Subcutaneous abdominal adipose tissue (tissue), 5 donors: ENCODE measurements around the gene FREM3.
"Not testable (repeated sequence)": the region's sequence is repeated elsewhere in the genome, so short reads cannot be mapped to it uniquely, and the experiment has no call there.

Experiments used
- H3K27ac ChIP-seq: one replicate; pipeline ENCODE4 v1.7.0; 2013; ENCODE audit warnings: low read depth, mild to moderate bottlenecking, inconsistent platforms, low read length, moderate library complexity
- H3K27me3 ChIP-seq, 5 donors: one replicate each; pipeline ENCODE4 v1.7.0; 2013; ENCODE audit warnings: low read length in 5 of 5, inconsistent platforms in 1 of 5; ENCODE audit not compliant: control insufficient read depth in 5 of 5, insufficient read depth in 4 of 5
- H3K36me3 ChIP-seq, 5 donors: one replicate each; pipeline ENCODE4 v1.7.0; 2013; ENCODE audit warnings: low read length in 5 of 5; ENCODE audit not compliant: control insufficient read depth in 5 of 5, insufficient read depth in 5 of 5
- H3K4me1 ChIP-seq, 5 donors: one replicate each; pipeline ENCODE4 v1.7.0; 2013; ENCODE audit warnings: low read length in 5 of 5, mild to moderate bottlenecking in 3 of 5, moderate library complexity in 1 of 5; ENCODE audit not compliant: control insufficient read depth in 5 of 5, insufficient read depth in 5 of 5
- H3K4me3 ChIP-seq, 5 donors: one replicate each; pipeline ENCODE4 v1.7.0; 2013; ENCODE audit warnings: low read length in 5 of 5, low read depth in 1 of 5
- H3K9ac ChIP-seq, 5 donors: one replicate each; pipeline ENCODE4 v1.7.0; 2013; ENCODE audit warnings: low read length in 5 of 5, mild to moderate bottlenecking in 4 of 5, moderate library complexity in 3 of 5
- H3K9me3 ChIP-seq, 5 donors: one replicate each; pipeline ENCODE4 v1.7.0; 2013; ENCODE audit warnings: low read length in 5 of 5; ENCODE audit not compliant: control insufficient read depth in 5 of 5
- donor health status: healthy.
- donor health status: healthy.
- donor health status: healthy.
- donor health status: healthy.
- donor health status: healthy.

FREM3 gene

GRCh38 chr4:143555676-143556075 is 144.8 kb downstream of the FREM3 start:
- Histone ChIP-seq H3K27ac (no peak overlapping the region), H3K4me1 (peaks cover 2 to 16% (median 13%) of the 10 kb centered on the region in 5 donors), H3K9ac (no peak overlapping the region), H3K36me3 (peaks cover 14 to 37% (median 31%) of the 10 kb centered on the region in 5 donors), H3K4me3 (no peak overlapping the region), H3K27me3 (no peaks in the 10 kb centered on the region), H3K9me3 (no peaks in the 10 kb centered on the region)

GRCh38 chr4:143554728-143555597 is 145.5 kb downstream of the FREM3 start:
- Histone ChIP-seq H3K36me3 (peaks cover 17 to 45% (median 38%) of the 10 kb centered on the region in 5 donors), H3K4me3 (no peak overlapping the region), H3K9me3 (no peaks in the 10 kb centered on the region), H3K4me1 (peaks cover 2 to 16% (median 12%) of the 10 kb centered on the region in 5 donors), H3K27ac (no peak overlapping the region), H3K27me3 (no peaks in the 10 kb centered on the region), H3K9ac (no peak overlapping the region)

- H3K36me3 ChIP-seq = peaks cover 56 to 79% (median 73%) of the 10 kb centered on the region in 5 donors
Measured at GRCh38 chr4:143549928-143550327, 150.5 kb downstream of the FREM3 start.

GRCh38 chr4:143539670-143540023 is 160.8 kb downstream of the FREM3 start:
- Histone ChIP-seq H3K9ac (no peak overlapping the region), H3K36me3 (peaks cover 71 to 93% (median 86%) of the 10 kb centered on the region in 5 donors), H3K4me3 (no peak overlapping the region), H3K27ac (no peak overlapping the region), H3K27me3 (no peaks in the 10 kb centered on the region), H3K9me3 (no peaks in the 10 kb centered on the region), H3K4me1 (no peaks in the 10 kb centered on the region)

More at GRCh38 chr4:143549928-143550327, 150.5 kb downstream of the FREM3 start:
- Histone ChIP-seq H3K27ac (no peak overlapping the region), H3K4me3 (no peak overlapping the region), H3K27me3 (no peaks in the 10 kb centered on the region), H3K9me3 (no peaks in the 10 kb centered on the region), H3K4me1 (no peaks in the 10 kb centered on the region), H3K9ac (no peak overlapping the region)

- H3K36me3 ChIP-seq = peaks cover 73 to 93% (median 83%) of the 10 kb centered on the region in 5 donors
- H3K4me1 ChIP-seq = no peaks in the 10 kb centered on the region
- no peaks in the 10 kb centered on the region for H3K9me3 ChIP-seq
- H3K9ac ChIP-seq = no peak overlapping the region
- no peak overlapping the region for H3K27ac ChIP-seq
- H3K27me3 ChIP-seq = no peaks in the 10 kb centered on the region
- H3K4me3 ChIP-seq = no peak overlapping the region
Measured at GRCh38 chr4:143538979-143539669, 161.4 kb downstream of the FREM3 start.

GRCh38 chr4:143531788-143532491 is 168.5 kb downstream of the FREM3 start:
- H3K9me3 ChIP-seq = no peaks in the 10 kb centered on the region
- H3K36me3 ChIP-seq = peaks cover 69 to 89% (median 71%) of the 10 kb centered on the region in 5 donors
- no peak overlapping the region for H3K27ac ChIP-seq
- H3K4me3 ChIP-seq = no peak overlapping the region
- no peak overlapping the region for H3K9ac ChIP-seq
- no peaks in the 10 kb centered on the region for H3K27me3 ChIP-seq
- H3K4me1 ChIP-seq = peaks cover 0 to 6% (median 2%) of the 10 kb centered on the region in 5 donors

- Histone ChIP-seq H3K4me1 (peaks cover 0 to 6% (median 2%) of the 10 kb centered on the region in 5 donors), H3K27me3 (no peaks in the 10 kb centered on the region), H3K36me3 (peaks cover 64 to 88% (median 70%) of the 10 kb centered on the region in 5 donors), H3K9ac (peak overlapping the region in 1 of 5 donors; percentile 44), H3K9me3 (no peaks in the 10 kb centered on the region), H3K27ac (no peak overlapping the region), H3K4me3 (no peak overlapping the region)
Measured at GRCh38 chr4:143531380-143531779, 169.1 kb downstream of the FREM3 start.

GRCh38 chr4:143528046-143528445 is 172.4 kb downstream of the FREM3 start:
- H3K4me1 ChIP-seq, H3K4me3 ChIP-seq, H3K9ac ChIP-seq, H3K27ac ChIP-seq, H3K27me3 ChIP-seq, H3K9me3 ChIP-seq: not testable (repeated sequence)
- peaks cover 50 to 72% (median 61%) of the 10 kb centered on the region in 5 donors for H3K36me3 ChIP-seq
